Naive thymus-derived CD4-positive, alpha-beta T cell (primary cell): ENCODE data around the gene COX10. TPM values are rescaled to one million over a fixed set of nuclear protein-coding genes. Genes with fewer than 3 reads are reported as not detected.

Experiments used
- ATAC-seq: fragments of 150-1000 bp; cut with Tn5 transposase; 2 replicates; pipeline ENCODE4 v1.10.0; 2021; ENCODE audit warnings: mild to moderate bottlenecking, moderate library complexity
- CTCF ChIA-PET: fragments of 350-600 bp; sonication (Branson Sonifier 250); formaldehyde crosslinking; loops from one replicate; lab custom pipeline; 2021; ENCODE audit warnings: antibody characterized with exemption; lab: Charles Lee
- POLR2A ChIA-PET: fragments of 350-600 bp; sonication (Branson Sonifier 250); formaldehyde crosslinking; loops from one replicate; lab custom pipeline; 2021; ENCODE audit warnings: antibody characterized with exemption, inconsistent platforms; lab: Charles Lee
- DNase-seq, 9 donors: peaks; one replicate each; pipeline versions ENCODE4 v3.0.0 to v3.0.0-alpha.2; 2020 to 2022; ENCODE audit warnings: mixed read lengths in 1 of 9
- H3K27ac ChIP-seq: one replicate; pipeline ENCODE4 v1.7.0; 2013; ENCODE audit warnings: mild to moderate bottlenecking, low read depth, low read length, moderate library complexity
- H3K27me3 ChIP-seq, 2 donors: one replicate each; pipeline ENCODE4 v1.7.0; 2013; ENCODE audit warnings: low read length in 2 of 2, mild to moderate bottlenecking in 2 of 2, moderate library complexity in 2 of 2; ENCODE audit not compliant: control insufficient read depth in 2 of 2, insufficient read depth in 2 of 2
- H3K36me3 ChIP-seq, 3 experiments: 1 replicate in 2 of 3; 2 replicates in 1 of 3; pipeline ENCODE4 v1.7.0; 2013; ENCODE audit warnings: low read length in 3 of 3, mild to moderate bottlenecking in 3 of 3, moderate library complexity in 1 of 3; ENCODE audit not compliant: insufficient read depth in 3 of 3, control insufficient read depth in 2 of 3
- H3K4me1 ChIP-seq, 2 donors: one replicate each; pipeline ENCODE4 v1.7.0; 2013; ENCODE audit warnings: low read length in 2 of 2, mild to moderate bottlenecking in 2 of 2, moderate library complexity in 1 of 2; ENCODE audit not compliant: control insufficient read depth in 2 of 2, insufficient read depth in 2 of 2
- H3K4me3 ChIP-seq: 2 replicates; pipeline ENCODE4 v1.7.0; 2013; ENCODE audit warnings: mild to moderate bottlenecking, low read length
- H3K9me3 ChIP-seq, 3 experiments: 1 replicate in 2 of 3; 2 replicates in 1 of 3; pipeline ENCODE4 v1.7.0; 2013; ENCODE audit warnings: low read length in 3 of 3; ENCODE audit not compliant: control insufficient read depth in 2 of 3
- H3K27ac Mint-ChIP-seq, 9 donors: one replicate each; pipeline ENCODE4 v1.8.0; 2020 to 2022; ENCODE audit warnings: mixed read lengths in 9 of 9, mild to moderate bottlenecking in 8 of 9, moderate library complexity in 5 of 9, inconsistent platforms in 2 of 9
- H3K27me3 Mint-ChIP-seq, 5 donors: one replicate each; pipeline ENCODE4 v1.8.0; 2021 to 2022; ENCODE audit warnings: mixed read lengths in 5 of 5, mild to moderate bottlenecking in 1 of 5
- H3K36me3 Mint-ChIP-seq, 5 donors: one replicate each; pipeline ENCODE4 v1.8.0; 2020 to 2022; ENCODE audit warnings: mixed read lengths in 5 of 5, mild to moderate bottlenecking in 3 of 5, inconsistent platforms in 1 of 5
- H3K4me1 Mint-ChIP-seq, 7 donors: one replicate each; pipeline ENCODE4 v1.8.0; 2020 to 2022; ENCODE audit warnings: mixed read lengths in 7 of 7, mild to moderate bottlenecking in 3 of 7, inconsistent platforms in 1 of 7
- H3K4me3 Mint-ChIP-seq, 10 donors: one replicate each; pipeline ENCODE4 v1.8.0; 2020 to 2022; ENCODE audit warnings: mild to moderate bottlenecking in 10 of 10, mixed read lengths in 10 of 10, moderate library complexity in 6 of 10, inconsistent platforms in 2 of 10
- H3K9me3 Mint-ChIP-seq, 11 donors: one replicate each; pipeline ENCODE4 v1.8.0; 2020 to 2022; ENCODE audit warnings: mixed read lengths in 11 of 11, mild to moderate bottlenecking in 4 of 11, inconsistent platforms in 1 of 11, moderate library complexity in 1 of 11
- intact Hi-C, 2 donors: fragments of 100-400 bp; cut with micrococcal nuclease; formaldehyde crosslinking; loops; one replicate each; pipeline ENCODE4 v1.15.1; 2023
- polyA plus RNA-seq, 2 donors: library from polyadenylated mRNA; unstranded; fragments of 300-500 nt; fragmentation: Illumina TruSeq; gene quantifications; one replicate each; pipeline ENCODE4 v1.2.3, GENCODE V29; 2021
- total RNA-seq, 6 experiments: library from RNA in 5 of 6; stranded (reverse) in 5 of 6; gene quantifications; 1 replicate in 5 of 6; 2 replicates in 1 of 6; pipeline ENCODE4 v1.2.3 and lab custom pipeline; 2021 to 2026

The COX10 gene
- total and polyA plus RNA-seq, 7 experiments from 2014 or later: 16.2 to 30.6 (median 20.2) TPM

GRCh38 chr17:14201988-14202380 is 132.7 kb downstream of the COX10 start:
- CTCF ChIA-PET: interaction anchor here (1.0 to 1.3 kb wide), 2 partner anchors 99 to 136 kb away, joined by 3 to 5 read pairs; partner anchors contain the start of gene HS3ST3B1

GRCh38 chr17:14202388-14203166 is 133.3 kb downstream of the COX10 start:
- H3K27me3 Mint-ChIP-seq: no peaks in the 10 kb centered on the region
- ATAC-seq (no peak), DNase-seq (peak in 1 of 9 donors; percentile 24)
- peaks cover 0 to 9% (median 0%) of the 10 kb centered on the region in 3 experiments for H3K36me3 ChIP-seq
- no peaks in the 10 kb centered on the region for H3K27me3 ChIP-seq
- H3K27ac ChIP-seq: peak overlapping the region; percentile 71
- CTCF ChIA-PET: interaction anchor here (0.9 to 1.6 kb wide), 9 partner anchors 11 to 155 kb away, joined by 3 to 11 read pairs (median 4); partner anchors contain the start of gene HS3ST3B1
- POLR2A ChIA-PET: interaction anchor here (0.8 to 1.6 kb wide), 3 partner anchors 56 to 134 kb away, joined by 3 to 24 read pairs (median 5); partner anchors contain the start of genes COX10 and HS3ST3B1
- no peaks in the 10 kb centered on the region for H3K9me3 ChIP-seq
- peak overlapping the region; percentile 14 for H3K4me3 ChIP-seq
- peak overlapping the region; percentile 86 to 99 (median 96) for H3K27ac Mint-ChIP-seq
- H3K4me1 ChIP-seq: peaks cover 85 to 89% of the 10 kb centered on the region in 2 donors
- intact Hi-C loops: loop anchor here (1.0 to 10.0 kb wide), 8 partner anchors 48 to 1185 kb away; partner anchors contain the start of genes COX10 (in 1 of the 2) and ELAC2 (in 1 of the 2)
- H3K36me3 Mint-ChIP-seq: peaks cover 3 to 39% (median 4%) of the 10 kb centered on the region in 5 donors
- H3K9me3 Mint-ChIP-seq: peaks cover 0 to 2% (median 0%) of the 10 kb centered on the region in 11 donors
- peak overlapping the region; percentile 66 to 91 (median 75) for H3K4me3 Mint-ChIP-seq
- peaks cover 84 to 100% (median 91%) of the 10 kb centered on the region in 7 donors for H3K4me1 Mint-ChIP-seq

More at GRCh38 chr17:14201988-14202380, 132.7 kb downstream of the COX10 start:
- peak overlapping the region; percentile 71 for H3K27ac ChIP-seq
- peak overlapping the region; percentile 86 to 99 (median 96) for H3K27ac Mint-ChIP-seq
- H3K4me3 ChIP-seq: peak overlapping the region; percentile 14
- peaks cover 90 to 95% of the 10 kb centered on the region in 2 donors for H3K4me1 ChIP-seq
- peak overlapping the region; percentile 66 to 91 (median 75) for H3K4me3 Mint-ChIP-seq
- POLR2A ChIA-PET: interaction anchor here (0.8 to 5.8 kb wide), 6 partner anchors 59 to 132 kb away, joined by 3 to 69 read pairs (median 4); partner anchors contain the start of gene HS3ST3B1
- H3K27me3 ChIP-seq: no peaks in the 10 kb centered on the region
- no peak for DNase-seq
- H3K27me3 Mint-ChIP-seq: no peaks in the 10 kb centered on the region
- H3K36me3 Mint-ChIP-seq: peaks cover 0 to 36% (median 0%) of the 10 kb centered on the region in 5 donors
- H3K4me1 Mint-ChIP-seq: peaks cover 87 to 100% (median 92%) of the 10 kb centered on the region in 7 donors
- H3K9me3 ChIP-seq: no peaks in the 10 kb centered on the region
- peaks cover 0 to 3% (median 0%) of the 10 kb centered on the region in 3 experiments for H3K36me3 ChIP-seq
- no peaks in the 10 kb centered on the region for H3K9me3 Mint-ChIP-seq
- no peak for ATAC-seq
- intact Hi-C loops: loop anchor here (1.0 to 10.0 kb wide), 13 partner anchors 47 to 1185 kb away; partner anchors contain the start of genes COX10 (in 1 of the 2) and ELAC2 (in 1 of the 2)

GRCh38 chr17:14203388-14203787 is 134.1 kb downstream of the COX10 start:
- intact Hi-C loops: loop anchor here (1.0 to 10.0 kb wide), 8 partner anchors 49 to 1186 kb away; partner anchors contain the start of genes COX10 (in 1 of the 2) and ELAC2 (in 1 of the 2)
- Mint-ChIP-seq H3K27me3 (no peaks in the 10 kb centered on the region), H3K27ac (peak overlapping the region; percentile 86 to 96 (median 94)), H3K4me3 (peak overlapping the region; percentile 18 to 72 (median 58)), H3K4me1 (peaks cover 76 to 95% (median 84%) of the 10 kb centered on the region in 7 donors), H3K36me3 (peaks cover 4 to 41% (median 10%) of the 10 kb centered on the region in 5 donors), H3K9me3 (peaks cover 0 to 2% (median 0%) of the 10 kb centered on the region in 11 donors)
- peaks cover 0 to 13% (median 0%) of the 10 kb centered on the region in 3 experiments for H3K36me3 ChIP-seq
- peaks cover 80 to 81% of the 10 kb centered on the region in 2 donors for H3K4me1 ChIP-seq
- H3K27me3 ChIP-seq: no peaks in the 10 kb centered on the region
- DNase-seq (peak in 7 of 9 donors; percentile 51 to 72 (median 64)), ATAC-seq (peak; percentile 59)
- ChIA-PET POLR2A (interaction anchor here (0.8 to 1.6 kb wide), 5 partner anchors 11 to 134 kb away, joined by 3 to 24 read pairs (median 5); partner anchors contain the start of genes COX10 and HS3ST3B1), CTCF (interaction anchor here (0.5 to 1.6 kb wide), 11 partner anchors 10 to 219 kb away, joined by 3 to 11 read pairs (median 4); partner anchors contain the start of gene HS3ST3B1)
- no peak overlapping the region for H3K4me3 ChIP-seq
- H3K27ac ChIP-seq: peak overlapping the region; percentile 45
- no peaks in the 10 kb centered on the region for H3K9me3 ChIP-seq

- H3K27ac ChIP-seq: peak overlapping the region; percentile 45
- H3K27me3 Mint-ChIP-seq: no peaks in the 10 kb centered on the region
- peaks cover 0 to 2% (median 0%) of the 10 kb centered on the region in 11 donors for H3K9me3 Mint-ChIP-seq
- peaks cover 73 to 74% of the 10 kb centered on the region in 2 donors for H3K4me1 ChIP-seq
- CTCF ChIA-PET: interaction anchor here (0.5 to 1.6 kb wide), 9 partner anchors 9 to 218 kb away, joined by 3 to 11 read pairs (median 5); partner anchors contain the start of gene HS3ST3B1
- POLR2A ChIA-PET: interaction anchor here (1.0 to 1.6 kb wide), 4 partner anchors 10 to 135 kb away, joined by 3 to 24 read pairs (median 6); partner anchors contain the start of genes COX10 and HS3ST3B1
- H3K4me3 Mint-ChIP-seq: peak overlapping the region; percentile 18 to 72 (median 56)
- ATAC-seq (no peak), DNase-seq (peak in 1 of 9 donors; percentile 19)
- peaks cover 0 to 13% (median 0%) of the 10 kb centered on the region in 3 experiments for H3K36me3 ChIP-seq
- no peaks in the 10 kb centered on the region for H3K9me3 ChIP-seq
- peaks cover 69 to 95% (median 77%) of the 10 kb centered on the region in 7 donors for H3K4me1 Mint-ChIP-seq
- H3K27ac Mint-ChIP-seq: peak overlapping the region; percentile 86 to 96 (median 94)
- no peaks in the 10 kb centered on the region for H3K27me3 ChIP-seq
- intact Hi-C loops: loop anchor here (5.0 to 10.0 kb wide), 7 partner anchors 49 to 1187 kb away; partner anchors contain the start of gene ELAC2 (in 1 of the 2)
- H3K36me3 Mint-ChIP-seq: peaks cover 4 to 39% (median 13%) of the 10 kb centered on the region in 5 donors
- no peak overlapping the region for H3K4me3 ChIP-seq
Observed at GRCh38 chr17:14204084-14204483, 134.8 kb downstream of the COX10 start.

- intact Hi-C loops: loop anchor here (5.0 to 10.0 kb wide), 7 partner anchors 50 to 1187 kb away; partner anchors contain the start of gene ELAC2 (in 1 of the 2)
Observed at GRCh38 chr17:14204546-14204945, 135.2 kb downstream of the COX10 start.

More at GRCh38 chr17:14204546-14204945, 135.2 kb downstream of the COX10 start:
- H3K36me3 ChIP-seq: peaks cover 0 to 14% (median 0%) of the 10 kb centered on the region in 3 experiments
- H3K27me3 Mint-ChIP-seq: no peaks in the 10 kb centered on the region
- peaks cover 68 to 69% of the 10 kb centered on the region in 2 donors for H3K4me1 ChIP-seq
- DNase-seq (no peak), ATAC-seq (no peak)
- POLR2A ChIA-PET: interaction anchor here (4.8 kb wide), 1 partner anchor 98 kb away, joined by 41 read pairs; the partner anchor contains the start of gene HS3ST3B1
- peak overlapping the region; percentile 86 to 96 (median 94) for H3K27ac Mint-ChIP-seq
- no peak overlapping the region for H3K4me3 ChIP-seq
- no peaks in the 10 kb centered on the region for H3K27me3 ChIP-seq
- peaks cover 64 to 91% (median 73%) of the 10 kb centered on the region in 7 donors for H3K4me1 Mint-ChIP-seq
- no peaks in the 10 kb centered on the region for H3K9me3 ChIP-seq
- peak overlapping the region; percentile 45 for H3K27ac ChIP-seq
- H3K36me3 Mint-ChIP-seq: peaks cover 4 to 40% (median 11%) of the 10 kb centered on the region in 5 donors
- peak overlapping the region; percentile 18 to 72 (median 56) for H3K4me3 Mint-ChIP-seq
- CTCF ChIA-PET: no interaction called here
- peaks cover 0 to 2% (median 0%) of the 10 kb centered on the region in 11 donors for H3K9me3 Mint-ChIP-seq
